A549 treated with CpdA at 1 μM for 4 hours (cell line): ENCODE results near the gene NXF3. TPM values are rescaled to one million over a fixed set of nuclear protein-coding genes. Genes with fewer than 3 reads are reported as not detected.

Experiments used
- total RNA-seq: library from RNA; stranded (reverse); fragments of 200-300 nt; extraction: Qiagen RNA extraction; gene quantifications from 5 replicates; pipeline ENCODE4 v1.2.3, GENCODE V29; 2022; ENCODE audit warnings: low read depth

The NXF3 gene, protein sequence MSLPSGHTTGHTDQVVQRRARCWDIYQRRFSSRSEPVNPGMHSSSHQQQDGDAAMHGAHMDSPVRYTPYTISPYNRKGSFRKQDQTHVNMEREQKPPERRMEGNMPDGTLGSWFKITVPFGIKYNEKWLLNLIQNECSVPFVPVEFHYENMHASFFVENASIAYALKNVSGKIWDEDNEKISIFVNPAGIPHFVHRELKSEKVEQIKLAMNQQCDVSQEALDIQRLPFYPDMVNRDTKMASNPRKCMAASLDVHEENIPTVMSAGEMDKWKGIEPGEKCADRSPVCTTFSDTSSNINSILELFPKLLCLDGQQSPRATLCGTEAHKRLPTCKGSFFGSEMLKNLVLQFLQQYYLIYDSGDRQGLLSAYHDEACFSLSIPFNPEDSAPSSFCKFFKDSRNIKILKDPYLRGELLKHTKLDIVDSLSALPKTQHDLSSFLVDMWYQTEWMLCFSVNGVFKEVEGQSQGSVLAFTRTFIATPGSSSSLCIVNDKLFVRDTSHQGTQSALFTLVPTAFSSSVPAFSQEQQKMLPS
- total RNA-seq = 0.11 TPM in 1 of 5 replicates, not detected in the others

DNA sequence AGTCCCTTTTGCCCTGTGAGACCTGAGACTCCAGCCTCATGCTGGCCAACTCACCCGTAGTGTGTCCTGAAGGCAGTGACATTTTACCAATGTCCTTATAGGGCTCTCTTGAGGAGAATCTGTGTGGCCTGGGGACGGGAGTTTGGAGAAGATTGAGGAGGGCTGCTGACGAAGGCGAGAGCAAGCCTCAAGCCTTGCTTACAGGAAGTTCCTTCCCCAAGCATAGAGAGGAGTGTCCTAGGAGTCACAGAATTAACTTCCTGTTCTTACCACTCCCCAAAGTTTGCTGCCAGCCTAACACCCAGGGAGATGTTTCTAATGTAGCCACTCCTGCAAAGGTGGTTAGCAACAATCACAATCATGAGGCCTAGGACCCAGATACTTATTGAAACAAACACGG is at the start of gene NXF3:
NXF3 (minus strand) TSS at position 202 of the 400 bp plus-strand sequence; CDS start at position 82, 120 bp downstream.

DNA sequence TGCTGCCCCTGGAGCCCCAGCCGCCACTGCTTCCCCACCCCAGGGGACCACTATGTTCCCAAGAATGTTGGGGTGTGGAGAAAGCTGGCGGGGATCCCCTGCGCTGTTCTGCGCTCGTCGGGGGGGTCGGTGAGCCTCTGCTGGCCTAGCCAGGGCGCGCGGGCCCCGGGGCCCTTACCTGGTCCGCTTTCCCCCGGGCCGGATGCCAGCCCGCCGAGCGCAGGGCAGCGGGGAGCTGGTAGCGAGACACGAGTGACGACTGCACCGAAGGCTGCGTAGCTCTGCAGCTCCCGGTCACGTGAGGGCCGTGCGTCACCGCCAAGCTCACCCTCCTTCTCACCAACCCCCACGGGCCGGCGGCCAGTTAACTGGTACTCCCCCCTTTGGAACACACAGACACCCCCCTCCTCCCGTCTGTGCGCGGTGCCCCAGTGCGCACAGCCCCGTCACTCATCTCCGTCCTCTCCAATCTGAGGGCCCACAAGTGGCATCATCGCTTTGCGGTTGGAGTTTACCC is 29.0 kb downstream of the NXF3 start, which contains the start of gene BEX1:
BEX1 (minus strand) TSS at position 254 of the 517 bp plus-strand sequence. CDS start 897 bp downstream, outside the sequence.

Other genes starting within 250 kb of the NXF3 start
- 0.09 to 0.26 TPM in 2 of 5 replicates, not detected in the others for gene RAB40AL, start 155.9 kb downstream of the NXF3 start, total RNA-seq
- gene BEX1, start 29.0 kb downstream of the NXF3 start, total RNA-seq = not detected in 5 replicates
- 1.6 to 2.8 TPM (median 1.7 TPM) in 5 replicates for gene BEX4, start 122.0 kb upstream of the NXF3 start, total RNA-seq
- 26.5 to 43.7 TPM (median 28.2 TPM) in 5 replicates for gene TCEAL8, start 162.0 kb upstream of the NXF3 start, total RNA-seq
- not detected in 5 replicates for gene TCEAL5, start 183.6 kb upstream of the NXF3 start, total RNA-seq
- gene BEX2, start 217.8 kb upstream of the NXF3 start, total RNA-seq = 9.0 to 13.4 TPM (median 10.2 TPM) in 5 replicates
- not detected in 5 replicates for gene TCEAL7, start 237.1 kb upstream of the NXF3 start, total RNA-seq